HUES64 (cell line): Measurements from ENCODE around the gene HSDL1.

Experiments used
- H3K27ac ChIP-seq: 2 replicates; pipeline ENCODE4 v1.7.0; 2013; ENCODE audit warnings: low read depth, low read length, inconsistent platforms
- H3K27me3 ChIP-seq: 2 replicates; pipeline ENCODE4 v1.6.1; 2013; ENCODE audit warnings: mild to moderate bottlenecking, low read length; ENCODE audit not compliant: insufficient read depth
- H3K36me3 ChIP-seq: 2 replicates; pipeline ENCODE4 v1.6.1; 2013; ENCODE audit warnings: mild to moderate bottlenecking, low read length; ENCODE audit not compliant: insufficient read depth
- H3K4me1 ChIP-seq: 2 replicates; pipeline ENCODE4 v1.6.1; 2013; ENCODE audit warnings: mild to moderate bottlenecking, low read length, moderate library complexity; ENCODE audit not compliant: insufficient read depth
- H3K4me3 ChIP-seq: 2 replicates; pipeline ENCODE4 v1.5.1; 2013; ENCODE audit warnings: mild to moderate bottlenecking, low read length, moderate library complexity
- H3K9ac ChIP-seq: 2 replicates; pipeline ENCODE4 v1.6.1; 2013; ENCODE audit warnings: mild to moderate bottlenecking, low read depth, low read length
- H3K9me3 ChIP-seq: 2 replicates; pipeline ENCODE4 v1.6.1; 2013; ENCODE audit warnings: low read depth, low read length; ENCODE audit not compliant: insufficient read depth
- WGBS: fragments of 150-250, 120-280 bp; methylation state at CpG from one replicate; pipeline ENCODE4 v1.1.7; 2013; ENCODE audit warnings: missing lambda C conversion rate; 5-methylcytosine and 5-hydroxymethylcytosine counted together

HSDL1 gene

GRCh38 chr16:84150926-84151325 is 5.9 kb upstream of the HSDL1 start:
- Histone ChIP-seq H3K36me3 (no peaks in the 10 kb centered on the region), H3K9ac (no peak overlapping the region), H3K27me3 (peaks cover 12% of the 10 kb centered on the region), H3K9me3 (no peaks in the 10 kb centered on the region), H3K4me3 (no peak overlapping the region), H3K27ac (no peak overlapping the region), H3K4me1 (peaks cover 8% of the 10 kb centered on the region; the same call in 1 of the 2 replicates)
- 81% methylated on average over 3 of the region's 3 CpGs for WGBS

- Histone ChIP-seq H3K27ac (peak overlapping the region; percentile 78; the same call in 1 of the 2 replicates), H3K9ac (peak overlapping the region; percentile 68), H3K27me3 (peaks cover 18% of the 10 kb centered on the region), H3K36me3 (peaks cover 3% of the 10 kb centered on the region; the same call in 1 of the 2 replicates), H3K4me3 (peak overlapping the region; percentile 92), H3K9me3 (no peaks in the 10 kb centered on the region), H3K4me1 (peaks cover 4% of the 10 kb centered on the region; the same call in 1 of the 2 replicates)
- WGBS: 1% methylated on average over 39 of the region's 39 CpGs
Observed at GRCh38 chr16:84144209-84144858, 643 bp downstream of the HSDL1 start.

- WGBS: 14% methylated on average over 11 of the region's 13 CpGs
- Histone ChIP-seq H3K4me1 (peaks cover 10% of the 10 kb centered on the region), H3K4me3 (peak overlapping the region; percentile 92), H3K27me3 (peaks cover 18% of the 10 kb centered on the region), H3K9ac (peak overlapping the region; percentile 68; the same call in 1 of the 2 replicates), H3K9me3 (no peaks in the 10 kb centered on the region), H3K27ac (no peak overlapping the region), H3K36me3 (peaks cover 3% of the 10 kb centered on the region; the same call in 1 of the 2 replicates)
Observed at GRCh38 chr16:84143784-84144199, 1.2 kb downstream of the HSDL1 start.

- WGBS: 100% methylated on average over 1 of the region's 1 CpG
- Histone ChIP-seq H3K36me3 (peaks cover 3% of the 10 kb centered on the region; the same call in 1 of the 2 replicates), H3K4me3 (no peak overlapping the region; the same call in 1 of the 2 replicates), H3K9ac (no peak overlapping the region), H3K9me3 (no peaks in the 10 kb centered on the region), H3K27me3 (peaks cover 18% of the 10 kb centered on the region), H3K4me1 (peaks cover 17% of the 10 kb centered on the region), H3K27ac (no peak overlapping the region)
Observed at GRCh38 chr16:84143081-84143480, 1.9 kb downstream of the HSDL1 start.

GRCh38 chr16:84141143-84141670 is 3.8 kb downstream of the HSDL1 start:
- 76% methylated on average over 13 of the region's 13 CpGs for WGBS
- H3K9ac ChIP-seq: no peak overlapping the region
- peaks cover 36% of the 10 kb centered on the region for H3K4me1 ChIP-seq
- H3K9me3 ChIP-seq: no peaks in the 10 kb centered on the region
- H3K4me3 ChIP-seq: no peak overlapping the region
- H3K27me3 ChIP-seq: peaks cover 9% of the 10 kb centered on the region
- H3K36me3 ChIP-seq: peaks cover 3% of the 10 kb centered on the region; the same call in 1 of the 2 replicates
- H3K27ac ChIP-seq: no peak overlapping the region

- Histone ChIP-seq H3K4me3 (no peak overlapping the region), H3K27me3 (no peaks in the 10 kb centered on the region), H3K27ac (no peak overlapping the region), H3K4me1 (peaks cover 44% of the 10 kb centered on the region), H3K36me3 (peaks cover 3% of the 10 kb centered on the region; the same call in 1 of the 2 replicates), H3K9ac (no peak overlapping the region), H3K9me3 (no peaks in the 10 kb centered on the region)
- WGBS: 84% methylated on average over 6 of the region's 6 CpGs
Observed at GRCh38 chr16:84139628-84140258, 5.2 kb downstream of the HSDL1 start.

GRCh38 chr16:84138824-84139627 is 6.0 kb downstream of the HSDL1 start:
- Histone ChIP-seq H3K4me1 (peaks cover 44% of the 10 kb centered on the region), H3K27me3 (no peaks in the 10 kb centered on the region), H3K36me3 (peaks cover 3% of the 10 kb centered on the region; the same call in 1 of the 2 replicates), H3K9ac (peak overlapping the region; percentile 20; the same call in 1 of the 2 replicates), H3K27ac (peak overlapping the region; percentile 8; the same call in 1 of the 2 replicates), H3K4me3 (0 out of 2 replicates have a peak overlapping the region, but pooled peaks have one; percentile 3), H3K9me3 (no peaks in the 10 kb centered on the region)
- WGBS: 51% methylated on average over 14 of the region's 14 CpGs

- H3K9ac ChIP-seq: no peak overlapping the region
- no peaks in the 10 kb centered on the region for H3K27me3 ChIP-seq
- H3K4me3 ChIP-seq: no peak overlapping the region
- H3K36me3 ChIP-seq: peaks cover 3% of the 10 kb centered on the region; the same call in 1 of the 2 replicates
- WGBS: 21% methylated on average over 1 of the region's 2 CpGs
- peaks cover 44% of the 10 kb centered on the region for H3K4me1 ChIP-seq
- peak overlapping the region; percentile 8; the same call in 1 of the 2 replicates for H3K27ac ChIP-seq
- H3K9me3 ChIP-seq: no peaks in the 10 kb centered on the region
Observed at GRCh38 chr16:84138500-84138823, 6.5 kb downstream of the HSDL1 start.

GRCh38 chr16:84137769-84138357 is 7.1 kb downstream of the HSDL1 start:
- Histone ChIP-seq H3K4me1 (peaks cover 49% of the 10 kb centered on the region), H3K27me3 (no peaks in the 10 kb centered on the region), H3K4me3 (no peak overlapping the region), H3K27ac (no peak overlapping the region), H3K36me3 (no peaks in the 10 kb centered on the region), H3K9me3 (no peaks in the 10 kb centered on the region), H3K9ac (no peak overlapping the region)
- WGBS: 87% methylated on average over 7 of the region's 7 CpGs

GRCh38 chr16:84137287-84137686 is 7.7 kb downstream of the HSDL1 start:
- no peaks in the 10 kb centered on the region for H3K36me3 ChIP-seq
- WGBS: 82% methylated on average over 8 of the region's 8 CpGs
- no peak overlapping the region for H3K27ac ChIP-seq
- no peaks in the 10 kb centered on the region for H3K27me3 ChIP-seq
- 0 out of 2 replicates have a peak overlapping the region, but pooled peaks have one; percentile 5 for H3K9ac ChIP-seq
- H3K9me3 ChIP-seq: no peaks in the 10 kb centered on the region
- H3K4me1 ChIP-seq: peaks cover 54% of the 10 kb centered on the region
- no peak overlapping the region for H3K4me3 ChIP-seq
